Type B pancreatic cell (in vitro differentiated cells): Measurements from ENCODE around the gene RIMBP2. TPM values are rescaled to one million over a fixed set of nuclear protein-coding genes. Genes with fewer than 3 reads are reported as not detected.

Experiments used
- DNase-seq: peaks from one replicate; pipeline ENCODE4 v3.0.0; 2021; ENCODE audit warnings: mixed read lengths; ENCODE audit not compliant: unreplicated experiment; ENCODE audit errors: extremely low spot score
- H3K27ac Mint-ChIP-seq: 2 replicates; pipeline ENCODE4 v1.8.0; 2021; ENCODE audit warnings: mild to moderate bottlenecking, mixed read lengths
- H3K27me3 Mint-ChIP-seq: 2 replicates; pipeline ENCODE4 v1.8.0; 2021; ENCODE audit warnings: mixed read lengths
- H3K36me3 Mint-ChIP-seq: 2 replicates; pipeline ENCODE4 v1.8.0; 2021; ENCODE audit warnings: mixed read lengths
- H3K4me1 Mint-ChIP-seq: one replicate; pipeline ENCODE4 v1.8.0; 2021; ENCODE audit warnings: mixed read lengths; ENCODE audit not compliant: unreplicated experiment
- H3K4me3 Mint-ChIP-seq: 2 replicates; pipeline ENCODE4 v1.8.0; 2021; ENCODE audit warnings: mild to moderate bottlenecking, mixed read lengths
- H3K9me3 Mint-ChIP-seq: 2 replicates; pipeline ENCODE4 v1.8.0; 2021; ENCODE audit warnings: mixed read lengths
- total RNA-seq: library from RNA; stranded (reverse); gene quantifications from 2 replicates; pipeline ENCODE4 v1.2.1, GENCODE V29; 2021; ENCODE audit warnings: low replicate concordance
- TF ChIP-seq, protein P1 (sequence below): fragments of 200-600 bp; sonication (generic); conservative IDR thresholded peaks from 2 replicates; pipeline ENCODE4 v1.5.0; 2021; ENCODE audit warnings: antibody characterized with exemption, mild to moderate bottlenecking

Gene RIMBP2
- total RNA-seq, 1 donor from 2014 or later: 23.7 TPM

DNA sequence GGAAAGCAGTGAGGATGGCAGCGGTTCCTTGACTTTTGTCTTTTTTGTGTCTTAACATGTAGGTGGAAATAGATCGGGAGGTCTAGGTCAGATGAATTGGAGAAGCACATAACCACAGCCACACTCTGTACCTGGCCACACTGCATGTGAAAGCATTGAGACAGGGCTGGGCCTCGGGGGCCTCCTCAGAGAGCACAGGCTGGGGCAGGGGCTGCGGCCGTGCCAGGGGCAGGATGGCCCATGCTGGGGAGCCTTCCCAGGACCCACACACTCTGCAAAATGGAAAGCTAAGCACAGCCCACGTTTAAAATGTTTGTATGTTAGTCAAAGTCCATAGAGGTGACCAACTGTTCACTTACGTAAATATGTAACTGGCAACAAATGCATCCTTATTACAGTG, 301.7 kb downstream of the RIMBP2 start:
- TF ChIP-seq, protein P1, sequence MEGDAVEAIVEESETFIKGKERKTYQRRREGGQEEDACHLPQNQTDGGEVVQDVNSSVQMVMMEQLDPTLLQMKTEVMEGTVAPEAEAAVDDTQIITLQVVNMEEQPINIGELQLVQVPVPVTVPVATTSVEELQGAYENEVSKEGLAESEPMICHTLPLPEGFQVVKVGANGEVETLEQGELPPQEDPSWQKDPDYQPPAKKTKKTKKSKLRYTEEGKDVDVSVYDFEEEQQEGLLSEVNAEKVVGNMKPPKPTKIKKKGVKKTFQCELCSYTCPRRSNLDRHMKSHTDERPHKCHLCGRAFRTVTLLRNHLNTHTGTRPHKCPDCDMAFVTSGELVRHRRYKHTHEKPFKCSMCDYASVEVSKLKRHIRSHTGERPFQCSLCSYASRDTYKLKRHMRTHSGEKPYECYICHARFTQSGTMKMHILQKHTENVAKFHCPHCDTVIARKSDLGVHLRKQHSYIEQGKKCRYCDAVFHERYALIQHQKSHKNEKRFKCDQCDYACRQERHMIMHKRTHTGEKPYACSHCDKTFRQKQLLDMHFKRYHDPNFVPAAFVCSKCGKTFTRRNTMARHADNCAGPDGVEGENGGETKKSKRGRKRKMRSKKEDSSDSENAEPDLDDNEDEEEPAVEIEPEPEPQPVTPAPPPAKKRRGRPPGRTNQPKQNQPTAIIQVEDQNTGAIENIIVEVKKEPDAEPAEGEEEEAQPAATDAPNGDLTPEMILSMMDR: no peak
- Mint-ChIP-seq H3K27me3 (no peaks in the 10 kb centered on the region), H3K9me3 (no peaks in the 10 kb centered on the region), H3K4me3 (no peak overlapping the region), H3K36me3 (no peaks in the 10 kb centered on the region), H3K4me1 (no peaks in the 10 kb centered on the region), H3K27ac (no peak overlapping the region)
- DNase-seq: no peak

DNA sequence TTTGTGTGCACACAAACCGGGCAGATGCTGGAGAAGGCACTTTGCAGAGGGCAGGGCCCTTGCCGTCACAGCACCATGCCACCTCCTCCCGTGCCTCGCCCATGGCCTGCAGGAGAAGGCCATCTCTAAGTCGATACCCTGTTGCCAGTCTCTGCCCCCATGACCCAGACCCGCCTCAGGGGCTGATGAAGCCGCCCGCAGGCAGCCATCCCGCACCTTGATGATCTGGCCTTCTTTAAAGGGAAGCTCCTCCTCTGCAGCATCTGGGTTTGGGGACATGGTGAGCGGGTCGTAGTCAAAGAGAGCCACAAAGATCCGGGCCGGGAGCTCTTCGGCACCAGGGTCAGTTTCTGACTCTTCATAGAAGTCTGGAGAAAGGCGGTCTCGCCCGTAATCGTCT, 302.2 kb downstream of the RIMBP2 start:
- TF ChIP-seq, protein P1: no peak
- Mint-ChIP-seq H3K4me1 (no peaks in the 10 kb centered on the region), H3K27me3 (no peaks in the 10 kb centered on the region), H3K4me3 (no peak overlapping the region), H3K27ac (no peak overlapping the region), H3K9me3 (no peaks in the 10 kb centered on the region), H3K36me3 (no peaks in the 10 kb centered on the region)
- DNase-seq: no peak

DNA sequence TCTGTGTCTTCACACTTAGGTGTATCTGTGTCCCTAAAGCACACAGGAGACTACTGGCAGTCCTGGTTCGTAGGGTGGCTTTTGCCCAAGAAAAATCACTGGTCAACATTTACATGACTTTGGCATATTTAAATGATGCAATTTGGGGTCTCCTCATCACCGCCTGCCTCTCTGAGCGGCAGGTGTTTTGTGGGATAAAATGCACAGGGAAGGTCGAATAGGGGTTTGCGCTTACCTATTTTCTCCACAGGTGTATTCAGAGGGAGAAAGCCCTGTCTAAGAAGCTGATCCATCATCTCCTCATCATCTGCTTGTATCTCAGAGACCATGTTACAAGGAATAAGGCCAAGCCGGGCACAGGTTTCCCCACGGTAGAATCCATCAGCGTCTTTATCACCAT, 303.7 kb downstream of the RIMBP2 start:
- Mint-ChIP-seq H3K27me3 (no peaks in the 10 kb centered on the region), H3K27ac (no peak overlapping the region), H3K4me3 (no peak overlapping the region), H3K36me3 (no peaks in the 10 kb centered on the region), H3K4me1 (no peaks in the 10 kb centered on the region), H3K9me3 (no peaks in the 10 kb centered on the region)
- no peak for DNase-seq
- TF ChIP-seq, protein P1: no peak

DNA sequence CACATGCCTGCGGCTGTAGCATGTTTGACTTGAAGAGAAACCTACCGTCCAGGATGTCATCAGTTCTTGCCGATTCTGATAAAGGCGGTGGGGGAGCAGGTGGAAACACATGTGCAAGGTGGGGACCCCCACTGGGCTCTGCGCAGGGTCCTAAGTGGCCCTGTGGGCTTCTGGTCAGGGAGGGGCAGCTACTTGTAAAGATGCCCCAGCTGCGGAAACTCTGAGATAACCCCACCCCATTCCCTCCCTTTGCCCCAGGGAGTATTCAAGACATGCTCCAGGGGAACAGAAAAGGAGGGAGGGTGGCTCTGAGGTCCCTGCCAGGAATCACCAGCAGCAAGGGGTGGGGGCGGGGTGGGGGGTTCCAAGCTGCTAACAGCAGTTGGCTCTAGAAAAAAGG, 310.8 kb downstream of the RIMBP2 start:
- H3K27ac Mint-ChIP-seq: no peak overlapping the region
- H3K4me1 Mint-ChIP-seq: no peaks in the 10 kb centered on the region
- TF ChIP-seq, protein P1: no peak

DNA sequence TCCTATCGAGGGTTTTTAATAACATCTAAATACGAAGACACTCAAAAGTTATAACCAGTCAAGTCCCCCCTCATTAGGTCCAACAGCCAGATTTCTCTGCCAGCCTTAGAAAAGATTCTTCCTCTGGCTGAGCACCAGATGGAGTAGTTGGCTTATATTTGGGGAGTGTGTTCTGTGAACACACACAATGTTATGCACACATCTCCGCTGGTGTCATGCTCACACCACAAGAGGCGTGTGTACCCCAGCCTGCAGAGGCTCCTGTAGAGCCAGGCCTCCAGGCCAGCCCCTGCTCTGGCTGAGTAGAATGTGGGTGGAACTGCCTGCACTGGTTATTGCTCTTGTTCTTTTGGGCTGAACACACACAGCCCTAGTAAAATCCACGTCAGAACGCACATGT, 314.4 kb downstream of the RIMBP2 start:
- Mint-ChIP-seq H3K27ac (no peak overlapping the region), H3K9me3 (no peaks in the 10 kb centered on the region), H3K4me1 (peaks cover 5% of the 10 kb centered on the region), H3K36me3 (no peaks in the 10 kb centered on the region), H3K4me3 (no peak overlapping the region), H3K27me3 (no peaks in the 10 kb centered on the region)
- no peak for DNase-seq
- TF ChIP-seq, protein P1: peak; percentile 72

More for the DNA sequence above, 310.8 kb downstream of the RIMBP2 start:
- H3K4me3 Mint-ChIP-seq: no peak overlapping the region
- DNase-seq: no peak
- no peaks in the 10 kb centered on the region for H3K36me3 Mint-ChIP-seq
- H3K9me3 Mint-ChIP-seq: no peaks in the 10 kb centered on the region
- no peaks in the 10 kb centered on the region for H3K27me3 Mint-ChIP-seq
